GM12878 (cell line): ENCODE measurements around the gene CDR2L. TPM values are rescaled to one million over a fixed set of nuclear protein-coding genes. Genes with fewer than 3 reads are reported as not detected.

ENCODE experiments used
- EGR1 ChIP-seq, 2 experiments: IDR thresholded peaks; 1 replicate in 1 of 2; 2 replicates in 1 of 2; pipeline ENCODE4 v1.6.1; 2011 to 2012; ENCODE audit warnings: low read depth in 2 of 2, low read length in 2 of 2, borderline replicate concordance in 1 of 2, mild to moderate bottlenecking in 1 of 2, moderate library complexity in 1 of 2
- NKRF ChIP-seq: fragments of 450-650 bp; conservative IDR thresholded peaks from 2 replicates; pipeline ENCODE4 v1.6.1; 2017; ENCODE audit warnings: mild to moderate bottlenecking, moderate library complexity
- STAT3 ChIP-seq: IDR thresholded peaks from 2 replicates; pipeline ENCODE4 v1.6.1; 2011; ENCODE audit warnings: low read depth, low read length, improper control_type of control experiment
- TARDBP ChIP-seq: IDR thresholded peaks from 2 replicates; pipeline ENCODE4 v1.6.1; 2016; ENCODE audit warnings: borderline replicate concordance
- YY1 ChIP-seq: IDR thresholded peaks from 2 replicates; pipeline ENCODE4 v1.6.1; 2011; ENCODE audit warnings: low read depth, mild to moderate bottlenecking, low read length
- ZNF687 ChIP-seq: fragments of 450-650 bp; IDR thresholded peaks from 2 replicates; pipeline ENCODE4 v1.6.1; 2017; ENCODE audit warnings: mild to moderate bottlenecking, moderate library complexity
- polyA plus RNA-seq, 11 experiments: library from polyadenylated mRNA; depleted of rRNA in 4 of 11; unstranded in 6 of 11; stranded (reverse) in 5 of 11; fragments of >200 nt; fragmentation: Nextera tagmentation in 4 of 11; fragmentation: Illumina TruSeq in 1 of 11; extraction: Ambion mirVana in 4 of 11; extraction: Trizol in 1 of 11; gene quantifications; 1 replicate in 1 of 11; 2 replicates in 10 of 11; pipeline versions ENCODE4 v1.2.1 to v1.2.3, GENCODE V29; 2011 to 2016; ENCODE audit warnings: inconsistent platforms in 2 of 11, missing spikeins in 2 of 11, low read depth in 1 of 11
- total RNA-seq, 4 experiments: library from RNA; depleted of rRNA in 3 of 4; stranded (reverse); fragments of >200 nt in 3 of 4; fragmentation: Illumina TruSeq in 1 of 4; extraction: Trizol in 1 of 4; gene quantifications; 2 replicates each; pipeline versions ENCODE4 v1.2.1 to v1.2.3, GENCODE V29; 2013 to 2021

The CDR2L gene
- total and polyA plus RNA-seq, 10 of the 15 experiments (the other 5 are each of a cell fraction or from before 2014, with no cell fraction given) = 0.03 to 0.18 (median 0.04) TPM; not detected in 6

- TF ChIP-seq NKRF (no peak), EGR1 (IDR thresholded peaks at IDR 0.05; ENCODE audit: borderline replicate concordance in 1 of 2, low read depth in 2 of 2, low read length in 2 of 2) (no peak), TARDBP (no peak), ZNF687 (no peak), YY1 (no peak), STAT3 (no peak)
Measured at GRCh38 chr17:75039238-75039637, 51.8 kb downstream of the CDR2L start (continued).
